Measurements from ENCODE around the gene PLEKHA1. TPM values are rescaled to one million over a fixed set of nuclear protein-coding genes. Genes with fewer than 3 reads are reported as not detected.

PLEKHA1 gene
- total and polyA plus RNA-seq, 2 of the 13 experiments (the other 11 are each of a cell fraction or from before 2014, with no cell fraction given) = 32.2 to 53.3 TPM

- no peak for TF ChIP-seq MEIS1 (CRISPR knock-in tag; IDR thresholded peaks at IDR 0.05; ENCODE audit: borderline replicate concordance)
- TF ChIP-seq NFE2L1 (CRISPR knock-in tag; IDR thresholded peaks at IDR 0.05; ENCODE audit: borderline replicate concordance) = no peak
- no peak for TF ChIP-seq CHD2 (IDR thresholded peaks at IDR 0.05; ENCODE audit: low read depth, low read length)
- peak; percentile 66 for TF ChIP-seq FOXA3 (CRISPR knock-in tag; IDR thresholded peaks at IDR 0.05)
- TF ChIP-seq KLF6 (CRISPR knock-in tag; IDR thresholded peaks at IDR 0.05) = 0 out of 2 replicates have a peak, but pooled peaks have one; percentile 15
- no peak for TF ChIP-seq ZNF569 (CRISPR knock-in tag; IDR thresholded peaks at IDR 0.05; ENCODE audit: borderline replicate concordance)
- no peak for TF ChIP-seq SCMH1 (CRISPR knock-in tag; IDR thresholded peaks at IDR 0.05; ENCODE audit: borderline replicate concordance)
- no peak for TF ChIP-seq ZSCAN9 (CRISPR knock-in tag; IDR thresholded peaks at IDR 0.05; ENCODE audit: borderline replicate concordance)
- peak; percentile 73 for TF ChIP-seq ZMYM3 (CRISPR knock-in tag; IDR thresholded peaks at IDR 0.05)
- no peak for TF ChIP-seq RBM22 (optimal IDR thresholded peaks at IDR 0.05; ENCODE audit: low read length)
- TF ChIP-seq ZNF670 (CRISPR knock-in tag; IDR thresholded peaks at IDR 0.05; ENCODE audit: borderline replicate concordance) = no peak
- TF ChIP-seq REPIN1 (CRISPR knock-in tag; IDR thresholded peaks at IDR 0.05; ENCODE audit: borderline replicate concordance, low read depth) = no peak
- no peak for TF ChIP-seq ELK4 (CRISPR knock-in tag; IDR thresholded peaks at IDR 0.05; ENCODE audit: borderline replicate concordance)
- TF ChIP-seq MTF2 (CRISPR knock-in tag; IDR thresholded peaks at IDR 0.05; ENCODE audit: borderline replicate concordance) = no peak
- no peak for TF ChIP-seq ZNF850 (CRISPR knock-in tag; conservative IDR thresholded peaks at IDR 0.05)
- TF ChIP-seq ZNF644 (CRISPR knock-in tag; IDR thresholded peaks at IDR 0.05; ENCODE audit: low read depth) = peak; percentile 94
- peak; percentile 76 for TF ChIP-seq ZNF792 (CRISPR knock-in tag; IDR thresholded peaks at IDR 0.05)
- 0 out of 2 replicates have a peak, but pooled peaks have one; percentile 30 for TF ChIP-seq SMAD9 (CRISPR knock-in tag; IDR thresholded peaks at IDR 0.05)
- TF ChIP-seq NPAS2 (CRISPR knock-in tag; IDR thresholded peaks at IDR 0.05; ENCODE audit: borderline replicate concordance) = no peak
- TF ChIP-seq ZNF879 (CRISPR knock-in tag; IDR thresholded peaks at IDR 0.05) = no peak
- TF ChIP-seq ZFP36 (IDR thresholded peaks at IDR 0.05; ENCODE audit: borderline replicate concordance, low read depth, low read length, partially characterized antibody) = no peak
- TF ChIP-seq ZNF7 (CRISPR knock-in tag; IDR thresholded peaks at IDR 0.05) = no peak
- TF ChIP-seq ZNF720 (CRISPR knock-in tag; IDR thresholded peaks at IDR 0.05) = no peak
- no peak; the same call in 1 of the 2 replicates for TF ChIP-seq CEBPG (CRISPR knock-in tag; IDR thresholded peaks at IDR 0.05)
- no peak for TF ChIP-seq ZNF749 (CRISPR knock-in tag; IDR thresholded peaks at IDR 0.05; ENCODE audit: borderline replicate concordance)
- no peak for TF ChIP-seq CBFB (CRISPR knock-in tag; IDR thresholded peaks at IDR 0.05)
- peak; percentile 69 for TF ChIP-seq THAP11 (CRISPR knock-in tag; IDR thresholded peaks at IDR 0.05)
- no peak; the same call in 1 of the 2 replicates for TF ChIP-seq ZNF264 (CRISPR knock-in tag; IDR thresholded peaks at IDR 0.05)
- peak; percentile 80; the same call in 1 of the 2 replicates for TF ChIP-seq ZNF280D (CRISPR knock-in tag; IDR thresholded peaks at IDR 0.05)
- TF ChIP-seq DR1 (CRISPR knock-in tag; IDR thresholded peaks at IDR 0.05) = no peak
- TF ChIP-seq TOE1 (CRISPR knock-in tag; IDR thresholded peaks at IDR 0.05) = no peak
Measured at GRCh38 chr10:122344741-122345258, 29.7 kb upstream of the PLEKHA1 start (continued).
